Upper lobe of left lung (tissue), 4 donors: Measurements from ENCODE around the gene PPFIA2.

Source experiments
- POLR2A ChIP-seq, 4 donors: fragments of 450-650 bp; IDR thresholded peaks; one replicate each; pipeline ENCODE4 v1.5.1; 2016 to 2017; ENCODE audit warnings: antibody characterized with exemption in 4 of 4, mild to moderate bottlenecking in 2 of 4
- POLR2AphosphoS5 ChIP-seq, 2 donors: sonication (generic); formaldehyde crosslinking; IDR thresholded peaks; one replicate each; pipeline ENCODE4 v1.5.1; 2017; ENCODE audit warnings: antibody characterized with exemption in 2 of 2
- TF ChIP-seq, protein P1 (sequence below), 6 experiments: fragments of 450-650 bp in 4 of 6; fragments of 200-600 bp in 2 of 6; sonication (generic) in 2 of 6; IDR thresholded peaks; one replicate each; pipeline ENCODE4 v1.5.1; 2016 to 2019; ENCODE audit warnings: antibody characterized with exemption in 6 of 6

DNA sequence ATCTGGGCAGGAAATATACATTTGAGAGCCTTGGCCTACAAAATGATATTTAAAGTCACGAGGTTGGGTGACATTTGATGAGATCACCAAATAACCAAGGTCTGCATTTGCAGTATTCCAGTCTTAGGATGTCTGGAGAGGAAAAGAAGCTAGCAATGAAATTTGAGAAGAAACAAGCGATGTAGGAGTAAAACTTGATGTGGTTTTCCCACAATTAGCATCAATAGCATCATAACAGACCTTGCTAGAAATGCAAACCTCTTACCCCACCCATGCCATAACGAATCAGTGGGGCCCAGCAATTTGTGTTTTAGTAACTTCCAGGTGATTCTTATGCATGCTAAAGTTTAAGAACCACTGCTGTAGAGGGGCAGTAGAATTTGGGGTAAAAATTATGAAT is 219.9 kb downstream of the PPFIA2 start:
- TF ChIP-seq, protein P1, sequence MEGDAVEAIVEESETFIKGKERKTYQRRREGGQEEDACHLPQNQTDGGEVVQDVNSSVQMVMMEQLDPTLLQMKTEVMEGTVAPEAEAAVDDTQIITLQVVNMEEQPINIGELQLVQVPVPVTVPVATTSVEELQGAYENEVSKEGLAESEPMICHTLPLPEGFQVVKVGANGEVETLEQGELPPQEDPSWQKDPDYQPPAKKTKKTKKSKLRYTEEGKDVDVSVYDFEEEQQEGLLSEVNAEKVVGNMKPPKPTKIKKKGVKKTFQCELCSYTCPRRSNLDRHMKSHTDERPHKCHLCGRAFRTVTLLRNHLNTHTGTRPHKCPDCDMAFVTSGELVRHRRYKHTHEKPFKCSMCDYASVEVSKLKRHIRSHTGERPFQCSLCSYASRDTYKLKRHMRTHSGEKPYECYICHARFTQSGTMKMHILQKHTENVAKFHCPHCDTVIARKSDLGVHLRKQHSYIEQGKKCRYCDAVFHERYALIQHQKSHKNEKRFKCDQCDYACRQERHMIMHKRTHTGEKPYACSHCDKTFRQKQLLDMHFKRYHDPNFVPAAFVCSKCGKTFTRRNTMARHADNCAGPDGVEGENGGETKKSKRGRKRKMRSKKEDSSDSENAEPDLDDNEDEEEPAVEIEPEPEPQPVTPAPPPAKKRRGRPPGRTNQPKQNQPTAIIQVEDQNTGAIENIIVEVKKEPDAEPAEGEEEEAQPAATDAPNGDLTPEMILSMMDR (IDR thresholded peaks at IDR 0.05), result no peak
- no peak for TF ChIP-seq POLR2AphosphoS5 (IDR thresholded peaks at IDR 0.05)
- TF ChIP-seq POLR2A (IDR thresholded peaks at IDR 0.05), result no peak
